CD4-positive, alpha-beta T cell treated with Interleukin-10 for 1 hour (primary cell): ENCODE results near the gene BNC2.
"Not testable (repeated sequence)": the region's sequence is repeated elsewhere in the genome, so short reads cannot be mapped to it uniquely, and the experiment has no call there.

Source experiments
- DNase-seq: peaks from one replicate; pipeline ENCODE4 v3.0.0-alpha.2; 2020

BNC2 gene, protein sequence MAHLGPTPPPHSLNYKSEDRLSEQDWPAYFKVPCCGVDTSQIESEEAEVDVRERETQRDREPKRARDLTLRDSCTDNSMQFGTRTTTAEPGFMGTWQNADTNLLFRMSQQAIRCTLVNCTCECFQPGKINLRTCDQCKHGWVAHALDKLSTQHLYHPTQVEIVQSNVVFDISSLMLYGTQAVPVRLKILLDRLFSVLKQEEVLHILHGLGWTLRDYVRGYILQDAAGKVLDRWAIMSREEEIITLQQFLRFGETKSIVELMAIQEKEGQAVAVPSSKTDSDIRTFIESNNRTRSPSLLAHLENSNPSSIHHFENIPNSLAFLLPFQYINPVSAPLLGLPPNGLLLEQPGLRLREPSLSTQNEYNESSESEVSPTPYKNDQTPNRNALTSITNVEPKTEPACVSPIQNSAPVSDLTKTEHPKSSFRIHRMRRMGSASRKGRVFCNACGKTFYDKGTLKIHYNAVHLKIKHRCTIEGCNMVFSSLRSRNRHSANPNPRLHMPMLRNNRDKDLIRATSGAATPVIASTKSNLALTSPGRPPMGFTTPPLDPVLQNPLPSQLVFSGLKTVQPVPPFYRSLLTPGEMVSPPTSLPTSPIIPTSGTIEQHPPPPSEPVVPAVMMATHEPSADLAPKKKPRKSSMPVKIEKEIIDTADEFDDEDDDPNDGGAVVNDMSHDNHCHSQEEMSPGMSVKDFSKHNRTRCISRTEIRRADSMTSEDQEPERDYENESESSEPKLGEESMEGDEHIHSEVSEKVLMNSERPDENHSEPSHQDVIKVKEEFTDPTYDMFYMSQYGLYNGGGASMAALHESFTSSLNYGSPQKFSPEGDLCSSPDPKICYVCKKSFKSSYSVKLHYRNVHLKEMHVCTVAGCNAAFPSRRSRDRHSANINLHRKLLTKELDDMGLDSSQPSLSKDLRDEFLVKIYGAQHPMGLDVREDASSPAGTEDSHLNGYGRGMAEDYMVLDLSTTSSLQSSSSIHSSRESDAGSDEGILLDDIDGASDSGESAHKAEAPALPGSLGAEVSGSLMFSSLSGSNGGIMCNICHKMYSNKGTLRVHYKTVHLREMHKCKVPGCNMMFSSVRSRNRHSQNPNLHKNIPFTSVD

DNA sequence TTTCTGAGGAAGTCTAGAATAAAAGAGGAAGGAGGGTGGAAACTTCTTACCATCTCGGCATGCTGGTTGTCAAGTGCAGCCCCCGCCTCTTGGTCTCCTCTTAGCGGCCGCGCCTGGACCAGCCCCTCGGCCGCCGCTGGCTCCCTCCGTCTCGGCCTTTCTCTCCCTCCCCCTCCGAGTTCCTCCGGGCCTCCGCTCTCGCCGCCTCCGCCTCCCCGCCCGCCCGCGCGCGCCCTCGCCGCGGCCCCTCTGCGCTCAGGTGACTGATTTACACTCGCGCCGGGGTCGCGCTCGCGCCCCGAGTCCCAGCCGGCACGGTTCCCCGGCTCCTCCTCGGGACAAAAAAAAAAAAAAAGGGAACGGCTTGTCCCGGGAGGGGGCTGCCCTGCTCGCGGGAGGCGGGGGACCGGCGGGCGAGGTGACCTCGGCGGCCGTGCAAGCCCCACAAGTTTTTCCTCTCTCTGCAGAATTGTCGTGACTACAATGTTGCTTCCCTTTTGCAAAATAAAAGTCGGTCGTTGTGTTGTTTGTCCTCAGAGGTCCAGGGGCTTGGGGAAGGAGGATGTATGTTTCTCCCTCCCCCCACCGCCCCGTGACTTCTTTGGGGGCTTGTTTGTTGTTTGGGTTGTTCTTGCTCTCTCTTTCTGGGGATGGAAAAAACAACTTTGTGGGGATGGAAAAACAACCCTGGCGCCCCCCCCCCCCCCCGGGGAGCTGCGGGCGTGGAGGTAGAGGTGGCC, at the start of gene BNC2:
Gene BNC2, minus strand, starts transcription at position 75 of the 740 bp plus-strand sequence. Its CDS starts 22 bp downstream, at position 53.
- DNase-seq, result no peak

DNA sequence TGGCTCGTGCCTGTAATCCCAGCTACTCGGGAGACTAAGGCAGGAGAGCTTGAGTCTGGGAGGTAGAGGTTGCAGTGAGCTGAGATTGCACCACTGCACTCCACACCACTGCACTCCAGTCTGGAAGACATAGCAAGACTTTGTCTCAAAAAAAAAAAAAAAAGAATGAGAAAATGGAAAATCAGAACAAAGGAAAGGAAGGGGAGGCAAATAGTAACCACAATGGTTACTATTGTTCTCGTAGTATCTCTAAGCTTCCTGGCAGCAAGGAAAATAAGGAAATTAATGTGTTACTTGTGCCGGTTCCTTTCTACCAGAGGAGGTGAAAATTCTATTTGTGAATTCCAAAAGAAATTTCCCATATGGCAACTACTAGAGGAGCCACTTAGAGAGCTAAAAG, 48.5 kb upstream of the BNC2 start:
- DNase-seq, result no peak

DNA sequence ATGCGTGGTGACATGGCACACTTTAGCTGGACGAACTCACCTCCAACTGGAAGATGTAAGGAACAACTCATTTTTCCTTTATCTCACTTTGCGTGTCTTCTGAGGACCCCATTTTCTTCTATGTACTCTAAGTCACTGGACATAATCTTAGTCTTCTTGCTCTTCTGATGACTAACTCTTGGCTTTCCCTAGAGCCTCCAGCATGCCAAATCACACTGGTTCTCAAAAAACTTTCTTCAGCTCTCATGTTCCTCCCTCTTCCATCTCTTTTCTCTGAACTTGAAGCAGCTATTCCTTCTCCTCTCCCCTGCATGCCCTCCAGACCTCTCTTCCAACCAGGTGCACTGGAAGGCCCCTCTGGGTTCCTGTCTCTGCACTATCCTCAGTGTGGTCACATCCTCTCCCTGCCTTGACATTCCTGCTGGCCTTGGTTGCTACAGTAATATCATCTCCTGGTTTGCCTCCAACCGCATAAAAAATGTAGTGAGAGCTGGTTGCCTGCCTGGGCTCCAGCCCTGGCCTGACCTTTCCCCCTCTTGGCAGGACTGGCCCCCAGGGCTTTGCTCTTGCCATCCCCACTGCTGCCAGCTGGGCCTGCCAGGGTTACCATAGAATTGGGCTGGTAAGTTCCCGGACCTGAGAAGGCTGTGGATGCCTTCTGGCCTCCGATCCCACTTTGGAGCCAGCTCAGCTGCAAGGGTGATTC, 44.8 kb upstream of the BNC2 start:
- DNase-seq, result no peak

DNA sequence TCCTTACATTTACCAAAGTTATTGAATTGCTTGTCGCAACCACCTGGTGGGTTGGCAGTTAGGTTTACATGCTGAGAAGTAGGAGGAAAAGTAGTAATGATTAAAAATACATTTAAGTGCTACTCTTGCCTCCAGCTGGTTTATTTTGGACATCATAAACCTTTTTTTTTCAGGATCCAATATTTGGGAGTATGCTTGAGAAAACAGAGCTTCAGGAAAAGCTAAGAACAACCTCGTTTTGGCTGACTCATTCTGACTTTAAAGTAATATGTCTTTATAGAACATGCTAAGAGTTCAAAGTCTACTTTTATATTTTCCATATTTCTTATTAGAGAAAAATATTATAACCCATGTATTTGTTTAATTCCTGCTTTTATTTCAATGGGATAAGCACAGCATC, 41.7 kb upstream of the BNC2 start:
- DNase-seq, result no peak

DNA sequence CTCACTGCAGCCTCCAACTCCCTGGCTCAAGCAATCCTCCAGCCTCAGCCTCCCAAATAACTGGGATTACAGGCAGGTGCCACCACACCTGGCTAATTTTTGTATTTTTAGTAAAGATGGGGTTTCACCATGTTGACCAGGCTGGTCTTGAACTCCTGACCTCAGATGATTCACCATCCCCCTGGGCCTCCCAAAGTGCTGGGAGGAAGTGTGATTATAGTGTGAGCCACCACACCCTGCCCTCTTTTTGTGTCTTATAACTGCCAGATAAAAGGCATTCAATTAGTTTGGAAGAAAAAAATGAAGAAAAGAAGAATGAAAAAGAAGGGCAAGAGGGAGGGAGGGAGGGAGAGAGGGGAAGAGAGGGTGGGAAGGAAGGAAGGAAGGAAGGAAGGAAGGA, 37.7 kb upstream of the BNC2 start:
- DNase-seq, result not testable (repeated sequence)

DNA sequence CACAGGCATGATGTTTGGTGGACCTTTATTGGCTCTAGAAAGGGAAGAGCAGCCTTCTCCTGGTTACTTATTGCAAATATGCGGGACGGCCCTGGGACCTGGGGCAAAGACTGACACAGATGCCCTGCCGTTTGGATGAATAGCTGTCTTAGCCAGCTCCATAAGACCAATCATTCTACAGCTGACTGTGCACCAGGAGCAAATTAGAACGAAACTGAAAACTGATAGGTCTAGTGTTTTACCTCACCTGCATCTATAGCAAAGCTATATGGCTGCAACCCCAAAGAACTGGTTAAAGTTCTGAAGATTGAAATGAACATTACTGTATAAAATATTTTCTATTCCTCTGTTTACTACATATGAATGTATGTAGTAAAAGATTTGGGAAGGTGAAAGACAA, 34.2 kb upstream of the BNC2 start:
- DNase-seq, result no peak

DNA sequence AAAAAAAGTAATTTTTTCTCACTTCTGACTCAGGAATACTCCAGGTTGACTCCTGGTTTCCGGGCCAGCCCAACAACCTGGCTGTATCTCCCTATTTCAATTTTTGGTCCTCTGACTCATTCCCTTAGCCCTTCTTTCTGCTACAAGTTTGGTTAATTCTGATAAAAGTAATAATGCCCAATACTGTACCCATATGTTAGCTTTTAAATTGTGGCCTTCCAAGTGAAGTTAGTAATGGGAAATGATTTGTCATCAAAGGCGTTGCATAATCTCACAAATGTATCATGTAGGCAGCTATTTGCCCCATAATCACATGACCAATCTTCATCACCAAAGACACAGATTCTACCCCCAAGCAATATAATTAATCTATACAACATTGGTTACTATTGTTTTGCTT, 31.1 kb upstream of the BNC2 start:
- no peak for DNase-seq

DNA sequence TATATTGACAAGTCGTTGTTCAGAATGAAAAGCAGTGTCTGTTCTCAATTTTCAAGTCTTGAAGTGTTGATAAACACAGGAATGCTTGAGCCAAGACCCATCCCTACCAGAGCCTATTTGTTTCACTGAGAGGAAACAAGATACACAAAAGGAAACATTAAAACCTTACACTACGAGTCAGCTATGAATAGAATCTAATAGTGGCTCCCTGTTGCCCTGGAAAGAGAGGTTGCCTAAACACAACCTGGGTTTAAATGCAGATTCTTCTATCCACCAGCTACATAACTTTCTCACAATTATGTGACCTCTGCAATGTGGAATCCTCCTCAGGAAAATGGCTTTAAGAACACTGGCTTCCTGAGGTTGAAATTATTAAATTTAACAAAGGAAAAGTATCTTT, 29.1 kb upstream of the BNC2 start:
- DNase-seq, result no peak

DNA sequence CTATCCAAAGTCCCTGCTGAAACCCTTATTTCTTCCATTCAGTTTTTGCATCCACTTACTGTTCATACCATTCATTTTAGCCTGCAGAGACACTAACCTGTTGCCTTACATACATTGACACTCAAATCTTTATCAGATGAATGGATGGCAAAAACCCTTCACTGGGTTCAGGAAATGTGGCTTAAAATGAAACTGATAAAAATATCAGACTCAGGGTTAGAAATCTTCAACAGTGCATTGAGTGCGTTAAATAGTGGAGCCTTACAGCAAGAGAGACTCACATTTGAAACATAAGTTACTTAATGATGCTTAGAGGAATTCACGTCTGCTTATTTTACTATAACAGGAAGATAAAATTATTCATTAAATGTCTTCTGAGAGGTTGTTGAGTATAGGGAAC, 28.0 kb upstream of the BNC2 start:
- no peak for DNase-seq

DNA sequence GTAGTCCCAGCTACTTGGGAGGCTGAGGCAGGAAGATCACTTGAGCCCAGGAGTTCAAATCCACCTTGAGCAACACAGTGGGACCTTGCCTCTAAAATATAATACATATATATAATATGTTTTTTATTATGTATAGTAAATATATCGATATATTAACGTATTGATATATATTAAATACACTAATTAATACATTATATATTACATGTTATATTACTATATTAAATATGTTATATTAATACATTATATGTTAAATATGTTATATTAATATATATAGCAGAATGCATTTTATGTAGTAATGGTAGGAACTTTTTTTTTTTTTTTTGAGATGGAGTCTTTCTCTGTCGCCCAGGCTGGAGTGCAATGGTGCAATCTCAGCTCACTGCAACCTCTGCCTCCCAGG, 18.1 kb upstream of the BNC2 start:
- DNase-seq, result no peak

DNA sequence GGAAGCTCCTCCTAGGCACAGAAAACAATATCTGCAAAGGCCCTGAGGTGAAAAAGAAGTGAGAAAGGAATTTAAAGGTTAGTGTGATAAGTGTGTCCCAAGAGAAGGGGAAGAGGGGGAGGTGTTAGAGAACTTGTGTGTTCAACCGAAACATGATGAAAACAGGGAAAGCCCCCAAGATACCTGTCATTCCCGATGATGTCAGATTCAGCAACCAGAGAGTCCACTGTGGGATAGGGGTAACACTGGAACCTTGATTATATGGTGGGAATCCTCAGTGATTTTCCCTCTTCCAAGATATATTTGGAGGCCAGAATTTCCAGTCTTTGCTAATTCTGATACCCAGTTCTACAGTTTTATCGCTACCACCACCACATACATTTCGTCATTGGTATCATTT, 15.5 kb upstream of the BNC2 start:
- DNase-seq, result no peak

DNA sequence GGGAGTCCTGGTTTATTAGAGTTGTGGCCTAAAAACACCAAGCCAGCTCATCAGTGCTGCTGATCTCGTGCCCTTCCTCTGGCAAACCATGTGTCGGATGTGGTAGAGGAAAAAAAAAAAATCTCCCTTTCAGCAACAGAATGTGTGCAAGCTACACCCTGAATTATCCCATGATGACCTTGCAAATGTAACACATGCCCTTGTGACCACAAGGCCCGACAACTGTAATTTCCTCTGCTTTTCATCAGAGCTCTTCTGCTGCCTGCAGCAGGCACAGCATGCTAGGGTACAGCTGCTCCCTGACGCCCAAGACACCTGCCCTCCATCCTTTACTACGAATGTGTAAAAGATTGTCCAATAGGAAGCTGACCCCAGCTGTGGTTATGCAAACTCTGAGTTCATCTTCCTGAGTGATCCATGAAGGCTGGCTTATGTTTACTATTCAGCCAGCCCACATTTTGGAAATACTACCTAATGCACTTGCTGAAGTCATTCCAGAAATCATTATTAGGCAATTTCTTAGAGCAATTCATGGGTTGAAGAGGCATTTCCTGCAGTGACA, 14.6 kb upstream of the BNC2 start:
- DNase-seq, result peak; percentile 6

DNA sequence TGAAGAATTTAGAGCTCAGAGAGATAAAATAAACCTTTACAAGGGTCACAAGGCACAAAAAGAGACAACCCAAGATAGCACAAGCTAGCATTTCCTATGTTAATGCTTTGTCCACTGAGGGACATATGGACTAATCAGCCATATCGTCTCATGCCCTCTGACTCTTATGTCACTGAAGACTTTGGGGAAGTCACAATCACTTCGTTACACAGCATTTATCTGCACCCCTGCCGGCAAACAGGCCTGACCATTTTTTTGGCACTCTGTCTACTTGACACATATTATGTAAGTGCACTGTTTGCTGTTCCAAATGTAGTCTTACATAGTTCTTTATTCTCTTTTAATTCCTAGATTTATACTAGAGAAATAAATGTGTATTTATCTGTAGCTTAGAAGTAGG, 13.9 kb upstream of the BNC2 start:
- DNase-seq, result no peak

DNA sequence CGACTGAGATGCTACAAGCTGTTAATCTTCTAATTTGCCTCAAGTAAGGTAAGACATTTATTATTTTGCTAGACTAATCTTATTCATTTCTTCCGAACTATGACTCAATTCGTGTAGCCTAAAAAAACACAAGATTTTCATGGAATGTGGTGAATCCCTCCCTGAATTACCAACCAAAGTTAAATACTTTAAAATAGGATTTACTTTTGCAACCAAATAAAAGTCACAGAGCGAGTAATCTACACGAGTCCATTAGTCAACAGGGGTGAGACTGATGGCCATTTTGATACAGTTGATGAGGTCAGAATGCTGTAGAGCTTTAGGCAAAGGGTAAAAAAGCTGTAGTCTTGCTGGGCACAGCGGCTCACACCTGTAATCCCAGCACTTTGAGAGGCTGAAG, 13.1 kb upstream of the BNC2 start:
- no peak for DNase-seq

DNA sequence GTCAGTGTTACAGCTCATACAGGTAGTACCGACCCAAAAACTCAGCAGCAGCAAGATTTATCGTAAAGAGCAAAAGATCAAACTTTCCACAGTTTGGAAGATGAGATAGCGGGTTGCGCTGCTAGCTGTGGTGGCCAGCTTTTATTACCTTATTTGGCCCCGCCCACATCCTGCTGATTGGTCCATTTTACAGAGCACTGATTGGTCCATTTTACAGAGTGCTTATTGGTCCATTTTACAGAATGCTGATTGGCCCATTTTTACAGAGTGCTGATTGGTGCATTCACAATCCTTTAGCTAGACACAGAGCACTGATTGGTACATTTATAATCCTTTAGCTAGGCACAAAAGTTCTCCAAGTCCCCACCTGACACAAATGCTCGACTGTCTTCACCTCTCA, 12.0 kb upstream of the BNC2 start:
- not testable (repeated sequence) for DNase-seq

DNA sequence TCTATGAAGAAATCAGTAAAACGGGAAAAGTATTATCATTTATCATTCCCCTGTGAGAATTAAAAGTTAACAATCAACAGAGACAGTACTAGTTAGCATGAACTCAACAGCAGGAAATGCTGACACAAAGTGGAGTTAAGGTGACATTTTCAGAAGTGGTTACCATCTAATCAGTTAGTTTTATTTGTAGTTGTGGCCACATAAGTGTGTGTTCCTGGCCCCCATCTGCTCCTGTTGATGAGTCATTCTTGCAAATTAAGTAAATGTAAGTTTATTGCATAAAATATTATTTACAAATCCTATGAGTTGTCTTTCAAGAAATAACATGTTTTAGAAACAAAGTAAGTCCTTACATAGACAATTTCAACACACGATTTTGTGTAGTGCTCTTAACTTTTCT, 8.9 kb upstream of the BNC2 start:
- DNase-seq, result no peak

DNA sequence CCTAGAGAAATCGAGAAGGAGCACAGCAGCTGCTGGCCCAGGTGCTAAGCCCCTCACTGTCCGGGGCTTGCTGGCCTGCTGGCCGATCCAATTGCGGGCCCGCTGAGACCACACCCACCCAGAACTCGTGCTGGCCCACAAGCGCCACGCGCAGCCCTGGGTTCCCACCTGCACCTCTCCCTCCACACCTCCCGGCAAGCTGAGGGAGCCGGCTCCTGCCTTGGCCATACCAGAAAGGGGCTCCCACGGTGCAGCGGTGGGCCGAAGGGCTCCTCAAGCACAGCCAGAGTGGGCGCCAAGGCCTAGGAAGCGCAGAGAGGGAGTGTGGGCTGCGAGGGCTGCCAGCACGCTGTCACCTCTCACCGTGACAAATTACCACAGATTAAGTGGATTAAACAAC, 6.8 kb upstream of the BNC2 start:
- DNase-seq, result no peak

DNA sequence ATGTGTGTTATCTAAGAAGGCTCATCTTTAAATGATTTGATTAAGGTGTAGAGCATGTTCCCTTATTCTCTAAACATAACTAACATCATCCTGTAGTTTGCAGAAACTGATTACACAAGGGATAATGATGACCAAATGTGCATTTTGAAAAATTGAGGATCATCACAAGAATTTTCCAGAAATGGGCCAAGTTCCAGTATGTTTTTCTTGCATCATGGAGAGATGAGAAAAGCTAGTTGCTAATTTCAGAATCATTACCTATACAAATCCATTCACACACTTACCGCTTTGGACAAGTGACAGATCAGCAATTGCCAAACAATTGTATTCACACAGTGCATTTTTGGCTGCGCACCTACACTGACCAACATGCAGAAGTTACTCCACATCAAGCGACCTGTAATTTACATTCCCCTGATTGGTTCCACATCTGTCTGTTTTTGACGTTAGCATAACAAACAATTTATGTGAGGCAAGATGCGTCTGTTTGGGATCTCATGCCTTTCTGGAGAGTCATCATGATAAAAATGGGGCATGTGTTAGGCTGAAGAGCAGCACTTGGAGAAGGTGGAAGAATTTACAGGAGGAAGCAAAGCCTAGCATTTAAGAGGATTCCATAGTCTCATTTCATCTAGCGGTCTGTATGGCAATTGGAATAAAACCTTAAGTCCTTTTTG, 2.8 kb upstream of the BNC2 start:
- DNase-seq, result no peak

DNA sequence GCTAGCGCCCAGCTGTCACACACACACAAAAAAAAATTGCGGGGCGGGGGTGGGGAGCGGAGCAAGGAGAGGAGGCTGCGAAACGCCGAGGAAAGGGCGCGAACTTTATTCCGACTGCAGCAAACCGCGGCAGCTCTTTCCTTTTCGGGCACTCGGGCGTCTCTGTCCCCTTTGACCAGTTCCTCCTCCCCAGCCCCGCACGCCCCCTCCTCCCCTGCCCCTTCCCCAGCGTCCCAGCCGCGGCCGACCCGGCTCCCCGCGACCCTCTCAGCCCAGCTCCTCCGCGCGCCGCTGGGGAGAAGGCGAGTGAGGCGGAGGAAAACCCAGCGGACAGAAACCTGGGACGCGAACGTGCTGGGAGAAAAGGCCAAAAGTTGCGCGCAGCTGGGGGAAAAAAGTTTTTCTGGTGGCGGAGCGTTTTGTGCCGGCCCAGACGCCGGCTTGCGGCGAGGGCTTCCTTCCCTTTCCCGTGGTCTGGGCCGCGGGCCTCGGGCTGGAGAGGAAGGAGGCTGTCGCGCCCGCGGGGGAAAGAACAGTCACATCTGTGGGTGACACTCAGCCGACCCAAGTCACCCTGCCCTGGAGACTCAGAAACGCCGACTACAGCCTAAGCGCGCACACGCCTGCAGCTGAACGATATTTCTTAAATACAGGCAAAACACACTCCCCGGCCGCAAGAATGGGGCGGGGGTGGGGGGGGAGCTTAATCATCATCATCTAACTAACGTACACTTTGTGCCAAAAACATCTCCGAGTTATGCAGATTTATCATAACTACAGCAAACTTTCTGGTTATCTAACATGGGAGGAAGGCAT, 1.1 kb upstream of the BNC2 start:
- peak; percentile 11 for DNase-seq

DNA sequence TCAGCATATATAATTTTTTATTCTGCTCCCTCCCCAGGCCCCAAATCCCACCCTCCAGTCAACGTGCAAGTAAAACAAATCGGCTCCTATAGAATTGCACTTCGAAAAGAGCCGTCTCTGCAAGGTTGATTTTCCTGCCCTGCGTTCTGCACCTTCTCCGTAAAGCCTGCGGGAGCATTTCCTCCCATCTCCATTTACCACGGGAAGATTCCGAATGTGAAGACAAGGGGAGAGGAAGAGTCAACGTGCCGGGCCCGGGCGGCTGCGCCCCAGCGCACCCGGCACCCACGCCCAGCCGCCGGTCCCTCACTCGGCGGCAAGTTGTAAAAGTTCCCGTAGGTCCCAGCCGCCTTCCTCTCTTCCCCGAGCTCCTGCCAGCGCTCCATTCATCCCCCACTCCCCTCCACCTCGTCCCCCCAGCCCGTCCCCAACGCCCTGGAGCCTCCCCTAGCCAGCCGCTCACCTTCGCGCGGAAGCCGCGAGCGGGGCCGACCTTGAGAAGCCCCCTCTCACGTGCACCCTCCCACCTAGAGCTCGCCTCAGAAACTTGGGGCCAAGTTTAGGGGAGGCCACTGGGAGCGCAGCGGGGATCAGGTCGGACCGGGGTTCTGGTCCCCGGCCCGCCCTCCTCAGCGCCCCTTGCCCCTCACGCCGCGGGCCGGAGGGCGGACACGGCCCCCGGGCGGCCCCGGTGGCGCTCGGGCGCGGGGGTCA, 431 bp downstream of the BNC2 start:
- DNase-seq, result no peak
